Measurements from ENCODE around the gene BABAM1. TPM values are rescaled to one million over a fixed set of nuclear protein-coding genes. Genes with fewer than 3 reads are reported as not detected.
"Not testable (repeated sequence)": the region's sequence is repeated elsewhere in the genome, so short reads cannot be mapped to it uniquely, and the experiment has no call there.

Gene BABAM1
- total and polyA plus RNA-seq, 12 donors: 64.5 to 88.2 (median 74.4) TPM

DNA sequence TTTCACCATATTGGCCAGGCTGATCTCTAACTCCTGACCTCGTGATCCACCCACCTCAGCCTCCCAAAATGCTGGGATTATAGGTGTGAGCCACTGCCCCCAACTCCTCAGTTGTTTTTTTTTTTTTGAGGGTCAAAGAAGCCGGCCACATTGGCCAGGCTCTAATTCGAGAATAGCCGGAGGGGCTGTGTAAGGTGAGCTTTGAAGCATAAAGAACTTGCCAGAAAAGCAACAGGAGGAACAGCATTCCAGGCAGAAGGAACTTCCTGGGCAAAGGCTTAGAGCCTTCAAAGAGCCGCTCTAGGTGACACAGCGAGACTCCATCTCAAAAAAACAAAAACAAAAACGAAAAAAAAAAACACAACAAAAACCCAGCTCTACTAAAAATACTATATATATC, 1.2 kb upstream of the BABAM1 start:
- H3K9me3 ChIP-seq: no peaks in the 10 kb centered on the region
- no peak overlapping the region for H3K4me3 ChIP-seq
- H3K27me3 ChIP-seq: no peaks in the 10 kb centered on the region
- peaks cover 0 to 25% (median 12%) of the 10 kb centered on the region in 9 donors for H3K36me3 ChIP-seq
- TF ChIP-seq, protein P1, sequence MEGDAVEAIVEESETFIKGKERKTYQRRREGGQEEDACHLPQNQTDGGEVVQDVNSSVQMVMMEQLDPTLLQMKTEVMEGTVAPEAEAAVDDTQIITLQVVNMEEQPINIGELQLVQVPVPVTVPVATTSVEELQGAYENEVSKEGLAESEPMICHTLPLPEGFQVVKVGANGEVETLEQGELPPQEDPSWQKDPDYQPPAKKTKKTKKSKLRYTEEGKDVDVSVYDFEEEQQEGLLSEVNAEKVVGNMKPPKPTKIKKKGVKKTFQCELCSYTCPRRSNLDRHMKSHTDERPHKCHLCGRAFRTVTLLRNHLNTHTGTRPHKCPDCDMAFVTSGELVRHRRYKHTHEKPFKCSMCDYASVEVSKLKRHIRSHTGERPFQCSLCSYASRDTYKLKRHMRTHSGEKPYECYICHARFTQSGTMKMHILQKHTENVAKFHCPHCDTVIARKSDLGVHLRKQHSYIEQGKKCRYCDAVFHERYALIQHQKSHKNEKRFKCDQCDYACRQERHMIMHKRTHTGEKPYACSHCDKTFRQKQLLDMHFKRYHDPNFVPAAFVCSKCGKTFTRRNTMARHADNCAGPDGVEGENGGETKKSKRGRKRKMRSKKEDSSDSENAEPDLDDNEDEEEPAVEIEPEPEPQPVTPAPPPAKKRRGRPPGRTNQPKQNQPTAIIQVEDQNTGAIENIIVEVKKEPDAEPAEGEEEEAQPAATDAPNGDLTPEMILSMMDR (IDR thresholded peaks at IDR 0.05): no peak
- peaks cover 2 to 46% (median 20%) of the 10 kb centered on the region in 9 donors for H3K4me1 ChIP-seq
- intact Hi-C loops (cut with DNase I): no loop called here
- H3K27ac ChIP-seq: peak overlapping the region in 7 of 10 donors; percentile 2 to 96 (median 84)
- no peak for ATAC-seq
- no peak for DNase-seq
- 94 to 95% methylated on average over 7 of the region's 7 CpGs for WGBS, 2 donors

- ATAC-seq (no peak), DNase-seq (no peak)
- intact Hi-C loops (cut with DNase I): no loop called here
- Histone ChIP-seq H3K27ac (peak overlapping the region in 8 of 10 donors; percentile 3 to 96 (median 78)), H3K9me3 (no peaks in the 10 kb centered on the region), H3K4me3 (peak overlapping the region in 3 of 10 donors; percentile 19 to 81 (median 77)), H3K36me3 (peaks cover 0 to 30% (median 17%) of the 10 kb centered on the region in 9 donors), H3K4me1 (peaks cover 2 to 42% (median 20%) of the 10 kb centered on the region in 9 donors), H3K27me3 (no peaks in the 10 kb centered on the region)
- TF ChIP-seq, protein P1 (IDR thresholded peaks at IDR 0.05): no peak
- WGBS, 2 donors: 71 to 83% methylated on average over 12 of the region's 12 CpGs
These were observed 661 bp upstream of the BABAM1 start for GRCh38 chr19:17266589-17266974.

GRCh38 chr19:17268754-17269153, 1.5 kb downstream of the BABAM1 start:
- intact Hi-C loops (cut with DNase I): no loop called here
- ATAC-seq (no peak), DNase-seq (no peak)
- H3K27ac ChIP-seq: no peak overlapping the region
- no peaks in the 10 kb centered on the region for H3K27me3 ChIP-seq
- TF ChIP-seq, protein P1 (IDR thresholded peaks at IDR 0.05): no peak
- peaks cover 2 to 31% (median 19%) of the 10 kb centered on the region in 9 donors for H3K4me1 ChIP-seq
- H3K4me3 ChIP-seq: no peak overlapping the region
- peaks cover 0 to 52% (median 27%) of the 10 kb centered on the region in 9 donors for H3K36me3 ChIP-seq
- 94 to 95% methylated on average over 13 of the region's 13 CpGs for WGBS, 2 donors
- H3K9me3 ChIP-seq: no peaks in the 10 kb centered on the region

GRCh38 chr19:17274892-17275291, 7.6 kb downstream of the BABAM1 start:
- H3K4me3 ChIP-seq; H3K27me3 ChIP-seq; intact Hi-C loops (cut with DNase I); ATAC-seq; H3K4me1 ChIP-seq; DNase-seq; H3K9me3 ChIP-seq; H3K27ac ChIP-seq: not testable (repeated sequence)
- H3K36me3 ChIP-seq: peaks cover 0 to 96% (median 53%) of the 10 kb centered on the region in 9 donors
- 95 to 96% methylated on average over 3 of the region's 3 CpGs for WGBS, 2 donors

DNA sequence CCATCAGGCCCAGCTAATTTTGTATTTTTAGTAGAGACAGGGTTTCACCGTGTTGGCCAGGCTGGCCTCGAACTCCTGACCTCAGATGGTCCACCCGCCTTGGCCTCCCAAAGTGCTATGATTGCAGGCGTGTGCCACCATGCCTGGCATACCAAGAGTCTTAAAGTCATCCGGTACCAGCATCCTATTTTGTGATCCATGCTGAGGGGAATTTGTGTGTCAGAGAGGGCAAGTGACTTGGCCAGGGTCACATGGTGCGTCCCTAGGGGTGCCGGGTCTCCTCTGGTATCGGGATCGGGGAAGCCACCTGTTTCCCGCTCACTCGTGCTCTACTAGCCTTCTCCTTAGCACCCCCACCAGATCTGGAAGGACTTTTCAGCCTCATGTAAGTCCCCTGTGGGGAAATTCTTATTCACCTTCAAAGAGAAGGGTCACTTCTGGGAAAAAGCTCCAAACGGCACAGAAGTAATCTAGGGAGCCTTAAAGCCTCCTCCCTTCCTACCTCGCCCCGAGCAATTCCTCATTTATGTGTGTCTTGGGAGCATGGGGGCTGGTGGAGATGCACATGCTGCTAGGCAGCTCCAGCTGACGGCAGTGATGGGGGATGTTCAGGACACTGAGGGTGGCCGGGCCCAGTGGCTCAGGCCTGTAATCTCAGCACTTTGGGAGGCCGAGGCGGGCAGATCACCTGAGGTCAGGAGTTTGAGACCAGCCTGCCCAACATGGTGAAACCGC, 8.4 kb downstream of the BABAM1 start:
- no peak for ATAC-seq
- TF ChIP-seq, protein P1 (IDR thresholded peaks at IDR 0.05): no peak
- DNase-seq: no peak
- Histone ChIP-seq H3K36me3 (peaks cover 0 to 89% (median 53%) of the 10 kb centered on the region in 9 donors), H3K9me3 (no peaks in the 10 kb centered on the region), H3K4me3 (no peak overlapping the region), H3K27ac (no peak overlapping the region), H3K27me3 (peaks cover 0 to under 1% (median 0%) of the 10 kb centered on the region in 7 donors), H3K4me1 (no peaks in the 10 kb centered on the region)
- intact Hi-C loops (cut with DNase I): no loop called here
- WGBS, 2 donors: 91 to 92% methylated on average over 19 of the region's 19 CpGs
